ENCODE data around the gene LRP2. TPM values are rescaled to one million over a fixed set of nuclear protein-coding genes. Genes with fewer than 3 reads are reported as not detected.
A peak's percentile ranks its signal among the peaks of the same experiment; 100 is the strongest.
"Not testable (repeated sequence)": the region's sequence is repeated elsewhere in the genome, so short reads cannot be mapped to it uniquely, and the experiment has no call there.

The LRP2 gene
- total RNA-seq, 4 donors from 2014 or later: not detected

DNA sequence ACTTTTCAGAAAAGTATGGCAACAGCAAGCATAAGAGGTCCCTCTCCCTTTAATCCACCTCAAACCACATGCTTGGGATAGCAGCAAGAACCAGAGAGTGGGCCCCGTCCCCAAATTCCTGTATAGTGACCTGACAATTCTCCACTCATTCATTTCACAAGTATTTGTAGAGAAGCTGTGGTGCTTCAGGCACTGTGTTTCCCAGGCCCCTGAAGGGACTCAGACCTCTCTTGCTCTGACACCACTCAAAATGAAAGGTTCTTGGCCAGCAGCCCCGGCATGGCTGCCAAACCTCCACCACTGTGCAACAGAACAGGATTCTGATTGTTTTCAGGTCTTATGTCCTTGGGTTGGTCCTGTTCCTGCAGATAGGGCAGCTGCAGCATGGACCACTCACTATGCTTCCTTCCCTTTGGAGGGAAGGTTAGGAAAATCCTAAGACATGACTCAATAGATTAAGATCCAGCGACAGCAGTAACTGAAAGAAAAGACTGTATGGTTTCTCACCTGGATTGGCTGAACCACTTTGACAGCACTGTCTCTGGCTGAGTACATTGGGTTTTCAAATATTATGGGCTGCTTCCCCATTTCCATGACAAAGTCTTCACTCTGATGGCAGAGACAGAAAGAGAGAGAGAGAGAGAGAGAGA lies 225.3 kb downstream of the LRP2 start:
- H3K9me3 ChIP-seq: no peaks in the 10 kb centered on the region
- in situ Hi-C loops (cut with MboI; ENCODE audit: low sequenced_read_pairs in 4 of 4) (loop anchor here in 2 of 4 donors (10.0 to 25.0 kb wide), 2 partner anchors 175 to 182 kb away; no protein-coding TSS in a partner anchor), intact Hi-C loops (cut with DNase I; ENCODE audit: low total_unique reads) (no loop called here)
- no peaks in the 10 kb centered on the region for H3K4me1 ChIP-seq
- TF ChIP-seq, protein P1, sequence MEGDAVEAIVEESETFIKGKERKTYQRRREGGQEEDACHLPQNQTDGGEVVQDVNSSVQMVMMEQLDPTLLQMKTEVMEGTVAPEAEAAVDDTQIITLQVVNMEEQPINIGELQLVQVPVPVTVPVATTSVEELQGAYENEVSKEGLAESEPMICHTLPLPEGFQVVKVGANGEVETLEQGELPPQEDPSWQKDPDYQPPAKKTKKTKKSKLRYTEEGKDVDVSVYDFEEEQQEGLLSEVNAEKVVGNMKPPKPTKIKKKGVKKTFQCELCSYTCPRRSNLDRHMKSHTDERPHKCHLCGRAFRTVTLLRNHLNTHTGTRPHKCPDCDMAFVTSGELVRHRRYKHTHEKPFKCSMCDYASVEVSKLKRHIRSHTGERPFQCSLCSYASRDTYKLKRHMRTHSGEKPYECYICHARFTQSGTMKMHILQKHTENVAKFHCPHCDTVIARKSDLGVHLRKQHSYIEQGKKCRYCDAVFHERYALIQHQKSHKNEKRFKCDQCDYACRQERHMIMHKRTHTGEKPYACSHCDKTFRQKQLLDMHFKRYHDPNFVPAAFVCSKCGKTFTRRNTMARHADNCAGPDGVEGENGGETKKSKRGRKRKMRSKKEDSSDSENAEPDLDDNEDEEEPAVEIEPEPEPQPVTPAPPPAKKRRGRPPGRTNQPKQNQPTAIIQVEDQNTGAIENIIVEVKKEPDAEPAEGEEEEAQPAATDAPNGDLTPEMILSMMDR (IDR thresholded peaks at IDR 0.05 in 4 of 5, conservative IDR thresholded peaks at IDR 0.05 in 1 of 5): no peak
- no peak for TF ChIP-seq POLR2A (IDR thresholded peaks at IDR 0.05)
- no peaks in the 10 kb centered on the region for H3K27me3 ChIP-seq
- no peak overlapping the region for H3K27ac ChIP-seq
- ATAC-seq (no peak), DNase-seq (no peak)
- no peak overlapping the region for H3K4me3 ChIP-seq
- H3K36me3 ChIP-seq: no peaks in the 10 kb centered on the region

DNA sequence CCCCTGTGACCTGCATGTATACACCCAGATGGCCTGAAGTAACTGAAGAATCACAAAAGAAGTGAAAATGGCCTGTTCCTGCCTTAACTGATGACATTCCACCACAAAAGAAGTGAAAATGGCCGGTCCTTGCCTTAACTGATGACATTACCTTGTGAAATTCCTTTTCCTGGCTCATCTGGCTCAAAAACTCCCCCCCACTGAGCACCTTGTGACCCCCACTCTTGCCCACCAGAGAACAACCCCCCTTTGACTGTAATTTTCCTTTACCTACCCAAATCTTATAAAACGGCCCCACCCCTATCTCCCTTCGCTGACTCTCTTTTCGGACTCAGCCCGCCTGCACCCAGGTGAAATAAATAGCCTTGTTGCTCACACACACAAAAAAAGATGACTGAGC lies 225.9 kb downstream of the LRP2 start:
- ATAC-seq; H3K27ac ChIP-seq; H3K36me3 ChIP-seq; H3K4me3 ChIP-seq; DNase-seq; intact Hi-C loops (cut with DNase I; ENCODE audit: low total_unique reads); H3K27me3 ChIP-seq; H3K4me1 ChIP-seq; H3K9me3 ChIP-seq: not testable (repeated sequence)
- in situ Hi-C loops (cut with MboI; ENCODE audit: low sequenced_read_pairs in 4 of 4): loop anchor here in 2 of 4 donors (10.0 to 25.0 kb wide), 2 partner anchors 174 to 182 kb away; no protein-coding TSS in a partner anchor

DNA sequence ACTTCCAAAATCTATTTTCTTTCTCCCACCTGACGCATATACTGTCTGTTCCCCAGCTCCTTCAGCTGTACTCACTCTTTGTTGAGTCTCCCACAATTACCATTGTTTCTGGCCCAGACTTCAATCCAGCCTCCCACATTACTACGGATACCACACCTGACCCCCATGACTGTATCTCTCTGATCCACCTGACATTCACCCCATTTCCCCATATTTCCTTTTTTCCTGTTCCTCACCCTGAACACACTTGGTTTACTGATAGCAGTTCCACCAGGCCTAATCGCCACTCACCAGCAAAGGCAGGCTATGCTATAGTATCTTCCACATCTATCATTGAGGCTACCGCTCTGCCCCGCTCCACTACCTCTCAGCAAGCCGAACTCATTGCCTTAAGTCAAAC lies 228.1 kb downstream of the LRP2 start:
- ATAC-seq, H3K36me3 ChIP-seq, H3K9me3 ChIP-seq, H3K27ac ChIP-seq, DNase-seq, H3K4me1 ChIP-seq, H3K4me3 ChIP-seq, H3K27me3 ChIP-seq: not testable (repeated sequence)
- in situ Hi-C loops (cut with MboI; ENCODE audit: low sequenced_read_pairs in 4 of 4): loop anchor here in 2 of 4 donors (10.0 to 25.0 kb wide), 2 partner anchors 172 to 179 kb away; no protein-coding TSS in a partner anchor
- intact Hi-C loops (cut with DNase I; ENCODE audit: low total_unique reads): loop anchor here (5.0 kb wide), 1 partner anchor 362 kb away; no protein-coding TSS in a partner anchor

DNA sequence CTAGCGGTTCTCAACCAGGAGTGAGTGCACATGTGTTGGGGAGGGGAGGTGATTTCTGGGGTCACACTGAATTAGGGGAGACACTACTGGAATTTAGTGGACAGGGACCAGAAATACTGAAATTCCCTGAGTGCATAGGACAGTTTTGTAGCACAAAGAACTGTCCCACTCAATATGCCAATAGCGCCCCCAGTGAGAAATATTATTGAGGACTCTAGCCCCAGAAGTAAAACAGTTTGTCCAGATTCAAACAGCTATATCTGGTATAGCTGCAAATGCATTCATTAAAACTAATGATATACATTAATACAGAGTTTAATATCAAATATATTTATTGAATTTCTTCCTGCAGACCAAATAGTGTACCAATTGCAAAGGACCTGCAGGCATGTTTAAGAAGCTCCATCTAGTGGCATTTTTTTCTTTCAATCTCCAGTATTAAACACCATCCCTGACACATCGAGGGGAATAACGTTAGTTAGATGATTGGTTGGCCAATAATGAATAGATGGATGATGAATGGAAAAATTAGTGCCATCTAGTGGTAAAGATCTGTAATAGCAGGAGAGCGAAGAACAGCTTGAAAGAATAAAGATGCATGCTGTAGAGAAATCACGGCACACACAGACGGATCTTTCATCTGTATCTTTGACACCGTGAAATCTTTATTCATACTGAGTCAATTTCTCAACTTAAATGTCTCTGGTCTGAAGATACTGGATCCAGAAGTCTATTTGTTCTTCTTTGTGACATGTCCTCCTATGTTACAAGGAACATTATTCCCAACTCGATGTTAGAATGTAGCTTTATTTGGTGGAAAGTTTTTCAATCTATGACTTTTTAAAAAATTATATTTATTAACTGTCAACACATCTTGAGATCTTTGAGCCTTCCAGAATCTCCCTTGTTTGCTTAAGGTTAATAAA lies 230.5 kb downstream of the LRP2 start:
- intact Hi-C loops (cut with DNase I; ENCODE audit: low total_unique reads): loop anchor here (2.0 to 5.0 kb wide), 2 partner anchors 171 to 360 kb away; no protein-coding TSS in a partner anchor
- in situ Hi-C loops (cut with MboI; ENCODE audit: low sequenced_read_pairs in 4 of 4): loop anchor here in 2 of 4 donors (10.0 to 25.0 kb wide), 2 partner anchors 170 to 177 kb away; no protein-coding TSS in a partner anchor
- H3K27me3 ChIP-seq: no peaks in the 10 kb centered on the region

DNA sequence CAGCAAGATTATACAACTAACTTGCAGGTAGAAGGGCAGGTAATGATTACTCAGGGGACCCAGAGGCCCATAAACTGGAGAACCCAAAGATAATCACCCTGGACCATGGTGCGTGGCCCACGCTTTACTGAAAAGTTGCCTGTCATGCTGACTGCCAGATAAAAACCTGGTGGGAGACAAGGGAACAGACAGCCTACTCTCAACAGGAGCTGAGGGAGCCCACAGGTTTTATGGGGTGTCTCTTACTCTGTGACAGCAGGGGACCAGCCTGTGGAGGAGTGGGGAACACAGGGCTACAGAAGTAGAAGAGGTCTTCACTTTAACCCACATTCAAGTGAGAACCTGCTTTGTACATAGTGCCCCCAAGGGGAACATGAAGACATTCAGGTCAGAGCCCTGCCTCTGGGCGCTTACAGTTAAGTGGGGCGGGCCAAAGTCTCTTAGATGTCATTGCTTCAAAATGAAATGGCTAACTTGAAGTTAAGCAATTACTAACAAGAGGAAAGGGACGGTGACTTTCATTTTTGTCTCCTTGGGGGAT lies 232.6 kb downstream of the LRP2 start:
- DNase-seq (no peak), ATAC-seq (no peak)
- Histone ChIP-seq H3K9me3 (no peaks in the 10 kb centered on the region), H3K4me3 (no peak overlapping the region), H3K4me1 (no peaks in the 10 kb centered on the region), H3K36me3 (no peaks in the 10 kb centered on the region), H3K27ac (no peak overlapping the region), H3K27me3 (no peaks in the 10 kb centered on the region)
- intact Hi-C loops (cut with DNase I; ENCODE audit: low total_unique reads) (loop anchor here (5.0 kb wide), 1 partner anchor 357 kb away; no protein-coding TSS in a partner anchor), in situ Hi-C loops (cut with MboI; ENCODE audit: low sequenced_read_pairs in 4 of 4) (loop anchor here in 2 of 4 donors (10.0 to 25.0 kb wide), 2 partner anchors 167 to 175 kb away; no protein-coding TSS in a partner anchor)
- TF ChIP-seq POLR2A (IDR thresholded peaks at IDR 0.05): no peak
- TF ChIP-seq, protein P1 (IDR thresholded peaks at IDR 0.05 in 4 of 5, conservative IDR thresholded peaks at IDR 0.05 in 1 of 5): no peak

More for the DNA sequence above, 230.5 kb downstream of the LRP2 start:
- Histone ChIP-seq H3K36me3 (no peaks in the 10 kb centered on the region), H3K27ac (no peak overlapping the region), H3K9me3 (no peaks in the 10 kb centered on the region), H3K4me3 (no peak overlapping the region), H3K4me1 (no peaks in the 10 kb centered on the region)
- no peak for DNase-seq
- TF ChIP-seq, protein P1 (IDR thresholded peaks at IDR 0.05 in 4 of 5, conservative IDR thresholded peaks at IDR 0.05 in 1 of 5): peak in 4 of 5 experiments; percentile 61 to 78 (median 70)
- no peak for TF ChIP-seq POLR2A (IDR thresholded peaks at IDR 0.05)
- ATAC-seq: peak; percentile 39 to 46
